Choroid plexus epithelial cell (primary cell): ENCODE measurements around the gene PPP1R10.
A peak's percentile ranks its signal among the peaks of the same experiment; 100 is the strongest.

Experiments used
- DNase-seq: peaks from one replicate; pipeline ENCODE4 v3.0.0-alpha.2; 2010; ENCODE audit warnings: low read depth
- H3K4me3 ChIP-seq: 2 replicates; pipeline ENCODE4 v1.5.1; 2011; ENCODE audit warnings: low read depth, mild to moderate bottlenecking, control low read depth, low read length, moderate library complexity
- CTCF ChIP-seq: conservative IDR thresholded peaks from 2 replicates; pipeline ENCODE4 v1.5.1; 2011; ENCODE audit warnings: low read depth, mild to moderate bottlenecking, control low read depth, inconsistent platforms, low read length, moderate library complexity

Gene PPP1R10

GRCh38 chr6:30603961-30604360 is 13.1 kb downstream of the PPP1R10 start:
- DNase-seq, result no peak
- TF ChIP-seq CTCF, result no peak
- H3K4me3 ChIP-seq, result no peak overlapping the region

DNA sequence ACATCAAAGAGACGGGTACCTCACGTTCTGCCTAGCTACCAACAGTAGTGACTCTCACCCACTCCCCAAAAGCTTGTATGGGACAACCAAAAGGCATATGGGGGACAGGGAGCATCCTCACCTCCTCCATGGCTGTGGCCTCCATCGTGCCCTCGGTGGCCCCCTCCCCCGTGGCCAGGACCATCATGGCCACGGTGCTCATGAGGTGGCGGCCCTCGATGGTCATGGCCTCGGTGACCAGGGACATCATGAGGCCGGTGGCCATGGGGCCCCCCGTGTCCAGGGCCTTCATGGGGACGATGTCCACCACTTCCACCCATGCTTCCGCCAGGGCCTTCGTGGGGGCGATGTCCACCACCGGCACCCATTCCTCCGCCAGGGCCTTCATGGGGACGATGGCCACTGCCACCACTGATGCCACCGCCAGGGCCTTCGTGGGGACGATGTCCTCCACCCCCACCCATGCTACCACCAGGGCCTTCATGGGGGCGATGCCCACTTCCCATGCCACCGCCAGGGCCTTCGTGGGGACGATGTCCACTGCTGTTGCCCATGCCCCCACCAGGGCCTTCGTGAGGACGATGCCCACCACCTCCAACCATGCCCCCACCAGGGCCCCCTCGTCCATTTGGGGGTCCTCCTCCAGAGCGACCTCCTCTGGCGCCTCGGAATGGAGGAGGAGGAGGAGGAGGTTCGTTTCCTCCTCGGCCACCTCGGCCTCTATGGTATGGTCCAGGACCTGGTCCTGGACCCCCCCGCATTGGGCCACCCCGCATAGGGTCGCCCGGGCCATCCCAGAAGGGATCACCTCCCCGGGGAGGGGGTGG is 15.0 kb downstream of the PPP1R10 start:
- no peak for DNase-seq
- H3K4me3 ChIP-seq, result no peak overlapping the region
- no peak for TF ChIP-seq CTCF

- no peak for TF ChIP-seq CTCF
- DNase-seq, result no peak
- no peak overlapping the region for H3K4me3 ChIP-seq
Observed at GRCh38 chr6:30601436-30601814, 15.6 kb downstream of the PPP1R10 start.

- no peak overlapping the region for H3K4me3 ChIP-seq
- TF ChIP-seq CTCF, result no peak
- peak; percentile 12 for DNase-seq
Observed at GRCh38 chr6:30600451-30600961, 16.5 kb downstream of the PPP1R10 start.

GRCh38 chr6:30599625-30600324 is 17.3 kb downstream of the PPP1R10 start:
- DNase-seq, result no peak
- TF ChIP-seq CTCF, result no peak
- H3K4me3 ChIP-seq, result no peak overlapping the region

DNA sequence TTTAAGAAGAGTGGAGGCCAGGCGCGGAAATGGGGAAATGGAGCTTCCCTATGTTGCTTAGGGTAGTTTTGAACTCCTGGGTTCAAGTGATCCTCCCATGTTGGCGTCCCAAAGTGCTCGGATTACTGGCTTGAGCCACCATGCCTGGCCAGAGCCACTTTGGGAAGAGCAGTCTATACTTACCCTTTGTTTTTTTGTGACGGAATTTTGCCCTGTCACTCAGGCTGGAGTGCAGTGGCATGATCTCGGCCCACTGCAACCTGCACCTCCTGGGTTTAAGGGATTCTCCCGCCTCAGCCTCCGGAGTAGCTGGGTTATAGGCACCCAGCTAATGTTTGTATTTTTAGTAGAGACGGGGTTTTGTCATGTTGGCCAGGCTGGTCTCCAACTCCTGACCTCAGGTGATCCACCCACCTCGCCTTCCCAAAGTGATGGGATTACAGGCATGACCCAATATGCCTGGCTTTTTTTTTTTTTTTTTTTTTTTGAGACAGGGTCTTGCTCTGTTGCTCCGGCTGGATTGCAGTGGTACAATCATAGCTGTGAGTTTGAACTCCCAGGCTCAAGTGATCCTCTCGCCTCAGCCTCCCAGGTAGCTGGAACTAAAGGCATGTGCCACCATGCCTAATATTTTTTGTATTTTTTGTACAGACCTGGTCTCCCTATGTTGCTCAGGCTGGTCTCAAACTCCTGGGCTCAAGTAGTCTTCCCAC is 18.0 kb downstream of the PPP1R10 start:
- H3K4me3 ChIP-seq, result no peak overlapping the region
- no peak for TF ChIP-seq CTCF
- DNase-seq, result no peak
